ENCODE measurements around the gene SEBOX. TPM values are rescaled to one million over a fixed set of nuclear protein-coding genes. Genes with fewer than 3 reads are reported as not detected.
A peak's percentile ranks its signal among the peaks of the same experiment; 100 is the strongest.

SEBOX gene
- polyA plus RNA-seq, 2 of the 4 experiments (the other 2 are of a cell fraction), result not detected

DNA sequence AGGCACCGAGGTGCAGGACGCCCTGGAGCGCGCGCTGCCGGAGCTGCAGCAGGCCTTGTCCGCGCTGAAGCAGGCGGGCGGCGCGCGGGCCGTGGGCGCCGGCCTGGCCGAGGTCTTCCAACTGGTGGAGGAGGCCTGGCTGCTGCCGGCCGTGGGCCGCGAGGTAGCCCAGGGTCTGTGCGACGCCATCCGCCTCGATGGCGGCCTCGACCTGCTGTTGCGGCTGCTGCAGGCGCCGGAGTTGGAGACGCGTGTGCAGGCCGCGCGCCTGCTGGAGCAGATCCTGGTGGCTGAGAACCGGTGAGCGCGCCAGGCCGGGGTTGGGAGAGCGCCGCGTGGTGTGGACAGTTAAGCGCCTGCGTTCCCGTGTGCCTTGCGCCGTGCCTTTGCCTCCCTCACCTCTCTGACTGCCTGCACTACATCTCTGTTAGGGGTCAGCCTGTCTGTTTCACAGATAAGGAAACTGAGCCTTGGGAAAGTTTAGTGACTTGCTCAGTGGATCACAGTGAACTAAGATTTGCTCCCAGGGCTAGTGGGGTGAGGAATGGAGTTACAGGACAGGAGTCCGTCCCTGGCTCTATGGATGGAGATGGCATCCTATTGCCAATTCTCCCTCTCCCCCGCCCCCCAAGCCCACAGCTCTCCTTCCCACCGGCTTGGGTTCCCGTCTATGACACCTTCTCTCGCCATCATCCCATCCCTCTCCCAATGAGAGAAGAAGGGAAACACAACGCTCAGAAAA is 7.4 kb upstream of the SEBOX start:
- Histone ChIP-seq H3K4me1 (peaks cover 30% of the 10 kb centered on the region), H3K27ac (peak overlapping the region; percentile 83 to 87), H3K4me2 (peak overlapping the region; percentile 81), H3K9me3 (no peaks in the 10 kb centered on the region), H3K4me3 (peak overlapping the region; percentile 57)
- DNase-seq (ENCODE audit: low read depth in 1 of 2, low spot score in 1 of 2), result no peak
- ChIA-PET POLR2A (interaction anchor here (3.0 kb wide), 1 partner anchor 15 kb away, joined by 43 read pairs; the partner anchor contains the start of gene POLDIP2), CTCF (interaction anchor here (1.8 kb wide), 1 partner anchor 9 kb away, joined by 4 read pairs; no protein-coding TSS in a partner anchor)
- 92% methylated on average over 52 of the region's 53 CpGs for WGBS (ENCODE audit: missing lambda C conversion rate)
- TF ChIP-seq RARB (CRISPR knock-in tag; IDR thresholded peaks at IDR 0.05), result no peak
- no peak for TF ChIP-seq E2F6 (IDR thresholded peaks at IDR 0.05; ENCODE audit: borderline replicate concordance, low read depth)
- no peak for TF ChIP-seq HOXA7 (CRISPR knock-in tag; IDR thresholded peaks at IDR 0.05)
- TF ChIP-seq EP300 (IDR thresholded peaks at IDR 0.05), result no peak
- no peak for TF ChIP-seq FOXS1 (CRISPR knock-in tag; IDR thresholded peaks at IDR 0.05)
- no peak for TF ChIP-seq EHMT2 (IDR thresholded peaks at IDR 0.05; ENCODE audit: low read depth)
- no peak for TF ChIP-seq ZC3H11A (IDR thresholded peaks at IDR 0.05)
- no peak for TF ChIP-seq HEYL (CRISPR knock-in tag; IDR thresholded peaks at IDR 0.05)
- TF ChIP-seq CHD2 (IDR thresholded peaks at IDR 0.05; ENCODE audit: low read length, partially characterized antibody), result no peak
- no peak for TF ChIP-seq SREBF2 (IDR thresholded peaks at IDR 0.05)
- no peak for TF ChIP-seq TFCP2L1 (CRISPR knock-in tag; IDR thresholded peaks at IDR 0.05)
- no peak for TF ChIP-seq POLR2AphosphoS2 (conservative IDR thresholded peaks at IDR 0.05; ENCODE audit: low read length)
- TF ChIP-seq, protein P1, sequence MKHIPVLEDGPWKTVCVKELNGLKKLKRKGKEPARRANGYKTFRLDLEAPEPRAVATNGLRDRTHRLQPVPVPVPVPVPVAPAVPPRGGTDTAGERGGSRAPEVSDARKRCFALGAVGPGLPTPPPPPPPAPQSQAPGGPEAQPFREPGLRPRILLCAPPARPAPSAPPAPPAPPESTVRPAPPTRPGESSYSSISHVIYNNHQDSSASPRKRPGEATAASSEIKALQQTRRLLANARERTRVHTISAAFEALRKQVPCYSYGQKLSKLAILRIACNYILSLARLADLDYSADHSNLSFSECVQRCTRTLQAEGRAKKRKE (CRISPR knock-in tag; IDR thresholded peaks at IDR 0.05; ENCODE audit: low read depth), result no peak
- TF ChIP-seq NPAS2 (CRISPR knock-in tag; IDR thresholded peaks at IDR 0.05; ENCODE audit: borderline replicate concordance), result no peak
- no peak for FAIRE-seq
- ATAC-seq, result no peak

- Histone ChIP-seq H3K4me1 (peaks cover 30% of the 10 kb centered on the region), H3K4me2 (peak within 1 kb of the TSS; percentile 81), H3K27ac (peak within 1 kb of the TSS; percentile 83 to 87), H3K4me3 (peak within 1 kb of the TSS; percentile 57), H3K9me3 (no peaks in the 10 kb centered on the region)
- ATAC-seq (peak; percentile 71 to 90), FAIRE-seq (no peak), DNase-seq (ENCODE audit: low read depth in 1 of 2, low spot score in 1 of 2) (peak; percentile 94 to 95)
- CTCF ChIA-PET, result interaction anchor here (0.7 to 3.2 kb wide), 5 partner anchors 8 to 161 kb away, joined by 3 to 12 read pairs (median 3); no protein-coding TSS in a partner anchor
- POLR2A ChIA-PET, result interaction anchor here (1.0 to 3.0 kb wide), 3 partner anchors 9 to 36 kb away, joined by 3 to 43 read pairs (median 3); partner anchors contain the start of genes POLDIP2 and TNFAIP1
- WGBS (ENCODE audit: missing lambda C conversion rate), result 5% methylated on average over 37 of the region's 80 CpGs
- TF ChIP-seq, protein P2, sequence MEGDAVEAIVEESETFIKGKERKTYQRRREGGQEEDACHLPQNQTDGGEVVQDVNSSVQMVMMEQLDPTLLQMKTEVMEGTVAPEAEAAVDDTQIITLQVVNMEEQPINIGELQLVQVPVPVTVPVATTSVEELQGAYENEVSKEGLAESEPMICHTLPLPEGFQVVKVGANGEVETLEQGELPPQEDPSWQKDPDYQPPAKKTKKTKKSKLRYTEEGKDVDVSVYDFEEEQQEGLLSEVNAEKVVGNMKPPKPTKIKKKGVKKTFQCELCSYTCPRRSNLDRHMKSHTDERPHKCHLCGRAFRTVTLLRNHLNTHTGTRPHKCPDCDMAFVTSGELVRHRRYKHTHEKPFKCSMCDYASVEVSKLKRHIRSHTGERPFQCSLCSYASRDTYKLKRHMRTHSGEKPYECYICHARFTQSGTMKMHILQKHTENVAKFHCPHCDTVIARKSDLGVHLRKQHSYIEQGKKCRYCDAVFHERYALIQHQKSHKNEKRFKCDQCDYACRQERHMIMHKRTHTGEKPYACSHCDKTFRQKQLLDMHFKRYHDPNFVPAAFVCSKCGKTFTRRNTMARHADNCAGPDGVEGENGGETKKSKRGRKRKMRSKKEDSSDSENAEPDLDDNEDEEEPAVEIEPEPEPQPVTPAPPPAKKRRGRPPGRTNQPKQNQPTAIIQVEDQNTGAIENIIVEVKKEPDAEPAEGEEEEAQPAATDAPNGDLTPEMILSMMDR (IDR thresholded peaks at IDR 0.05), result no peak
- TF ChIP-seq ELK1 (IDR thresholded peaks at IDR 0.05; ENCODE audit: low read depth, low read length) (no peak), MAFK (IDR thresholded peaks at IDR 0.05; ENCODE audit: partially characterized antibody) (no peak), ESRRA (IDR thresholded peaks at IDR 0.05; ENCODE audit: borderline replicate concordance, low read length) (no peak), ZFP36 (IDR thresholded peaks at IDR 0.05; ENCODE audit: borderline replicate concordance, partially characterized antibody) (no peak), HOXA7 (CRISPR knock-in tag; IDR thresholded peaks at IDR 0.05) (no peak), SMC3 (IDR thresholded peaks at IDR 0.05) (no peak), FOSL2 (IDR thresholded peaks at IDR 0.05) (no peak), FOSL2 (CRISPR knock-in tag; IDR thresholded peaks at IDR 0.05) (no peak), JUNB (IDR thresholded peaks at IDR 0.05) (no peak), CEBPB (IDR thresholded peaks at IDR 0.05) (no peak), EHF (CRISPR knock-in tag; IDR thresholded peaks at IDR 0.05) (no peak), NPAS2 (CRISPR knock-in tag; IDR thresholded peaks at IDR 0.05; ENCODE audit: borderline replicate concordance) (no peak), RAD21 (conservative IDR thresholded peaks at IDR 0.05 in 1 of 2, IDR thresholded peaks at IDR 0.05 in 1 of 2) (no peak), JUN (IDR thresholded peaks at IDR 0.05) (peak in 1 of 2 experiments; percentile 43; a peak in 2 of 5 replicates), HES2 (IDR thresholded peaks at IDR 0.05) (no peak), CHD4 (IDR thresholded peaks at IDR 0.05; ENCODE audit: borderline replicate concordance) (no peak), NR3C1 (IDR thresholded peaks at IDR 0.05) (no peak), BHLHE40 (IDR thresholded peaks at IDR 0.05; ENCODE audit: low read depth, low read length) (no peak)
- TF ChIP-seq, protein P3, sequence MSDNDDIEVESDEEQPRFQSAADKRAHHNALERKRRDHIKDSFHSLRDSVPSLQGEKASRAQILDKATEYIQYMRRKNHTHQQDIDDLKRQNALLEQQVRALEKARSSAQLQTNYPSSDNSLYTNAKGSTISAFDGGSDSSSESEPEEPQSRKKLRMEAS (IDR thresholded peaks at IDR 0.05), result peak; percentile 65
These were observed 6.5 kb upstream of the SEBOX start, which contains the start of gene SARM1 for GRCh38 chr17:28371245-28372202. TSS of gene SARM1 (plus strand) at chr17:28371694. CDS start at chr17:28372033, 339 bp downstream.

Data from A549 (cell line).